Stimulated activated CD8-positive, alpha-beta memory T cell treated with anti-CD3 and anti-CD28 coated beads, Interleukin-4, amount 100 ng/mL, for 4 hours (primary cell): ENCODE data around the gene SNX11.
"Not testable (repeated sequence)": the region's sequence is repeated elsewhere in the genome, so short reads cannot be mapped to it uniquely, and the experiment has no call there.

ENCODE experiments used
- DNase-seq, 2 donors: peaks; one replicate each; pipeline ENCODE4 v3.0.0-alpha.2; 2020; ENCODE audit warnings: low read depth in 2 of 2, low spot score in 1 of 2

The SNX11 gene

GRCh38 chr17:48107137-48108055 lies at the start of gene SNX11:
SNX11 (plus strand) TSS chr17:48107766; CDS start chr17:48112044, 4,278 bp downstream.
- DNase-seq: peak; percentile 89 to 91

- DNase-seq: no peak
Observed at GRCh38 chr17:48058393-48059124, 49.0 kb upstream of the SNX11 start.

- no peak for DNase-seq
Observed at GRCh38 chr17:48059125-48059668, 48.4 kb upstream of the SNX11 start.

- DNase-seq: no peak
Observed at GRCh38 chr17:48060249-48060648, 47.3 kb upstream of the SNX11 start.

GRCh38 chr17:48062273-48062672 lies 45.3 kb upstream of the SNX11 start:
- DNase-seq: no peak

GRCh38 chr17:48064638-48065037 lies 42.9 kb upstream of the SNX11 start:
- no peak for DNase-seq

GRCh38 chr17:48066192-48066591 lies 41.4 kb upstream of the SNX11 start:
- no peak for DNase-seq

GRCh38 chr17:48066656-48067055 lies 40.9 kb upstream of the SNX11 start:
- DNase-seq: no peak

GRCh38 chr17:48067245-48067644 lies 40.3 kb upstream of the SNX11 start:
- DNase-seq: no peak

- DNase-seq: not testable (repeated sequence)
Observed at GRCh38 chr17:48067808-48068207, 39.8 kb upstream of the SNX11 start.

- no peak for DNase-seq
Observed at GRCh38 chr17:48068491-48068961, 39.0 kb upstream of the SNX11 start.

GRCh38 chr17:48070195-48070594 lies 37.4 kb upstream of the SNX11 start:
- no peak for DNase-seq

- DNase-seq: no peak
Observed at GRCh38 chr17:48071654-48072053, 35.9 kb upstream of the SNX11 start.

GRCh38 chr17:48072811-48073210 lies 34.8 kb upstream of the SNX11 start:
- not testable (repeated sequence) for DNase-seq

- not testable (repeated sequence) for DNase-seq
Observed at GRCh38 chr17:48073566-48074094, 33.9 kb upstream of the SNX11 start.

GRCh38 chr17:48074322-48075081 lies 33.1 kb upstream of the SNX11 start:
- DNase-seq: peak; percentile 37 to 66

GRCh38 chr17:48077152-48077551 lies 30.4 kb upstream of the SNX11 start:
- DNase-seq: not testable (repeated sequence)

- no peak for DNase-seq
Observed at GRCh38 chr17:48081858-48082257, 25.7 kb upstream of the SNX11 start.

GRCh38 chr17:48084932-48085331 lies 22.6 kb upstream of the SNX11 start:
- no peak for DNase-seq

- no peak for DNase-seq
Observed at GRCh38 chr17:48093341-48094045, 14.1 kb upstream of the SNX11 start.
